Suprapubic skin (tissue), 4 donors: ENCODE data around the gene RUNX2. TPM values are rescaled to one million over a fixed set of nuclear protein-coding genes. Genes with fewer than 3 reads are reported as not detected.

Source experiments
- DNase-seq, 2 donors: peaks; one replicate each; pipeline ENCODE4 v3.0.0-alpha.2; 2019; ENCODE audit warnings: low spot score in 2 of 2
- H3K27ac ChIP-seq: fragments of 200-600 bp; sonication (generic); one replicate; pipeline ENCODE4 v1.5.1; 2019
- H3K27me3 ChIP-seq: fragments of 200-600 bp; sonication (generic); one replicate; pipeline ENCODE4 v1.5.1; 2019
- H3K36me3 ChIP-seq: fragments of 200-600 bp; sonication (generic); one replicate; pipeline ENCODE4 v1.5.1; 2019
- H3K4me1 ChIP-seq: fragments of 200-600 bp; sonication (generic); one replicate; pipeline ENCODE4 v1.5.1; 2019
- H3K4me3 ChIP-seq: fragments of 200-600 bp; sonication (generic); one replicate; pipeline ENCODE4 v1.5.1; 2019; ENCODE audit warnings: mild to moderate bottlenecking
- H3K9me3 ChIP-seq: fragments of 200-600 bp; sonication (generic); one replicate; pipeline ENCODE4 v1.5.1; 2019
- CTCF ChIP-seq, 2 donors: fragments of 200-600 bp in 1 of 2; fragments of 450-650 bp in 1 of 2; sonication (generic) in 1 of 2; IDR thresholded peaks; one replicate each; pipeline ENCODE4 v1.5.1; 2016 to 2019; ENCODE audit warnings: antibody characterized with exemption in 2 of 2, mild to moderate bottlenecking in 1 of 2, moderate library complexity in 1 of 2
- EP300 ChIP-seq: sonication (generic); formaldehyde crosslinking; IDR thresholded peaks from one replicate; pipeline ENCODE4 v1.6.1; 2017; ENCODE audit warnings: antibody characterized with exemption
- POLR2A ChIP-seq, 2 donors: fragments of 450-650 bp; IDR thresholded peaks; one replicate each; pipeline ENCODE4 v1.6.1; 2017; ENCODE audit warnings: antibody characterized with exemption in 2 of 2, mild to moderate bottlenecking in 2 of 2, moderate library complexity in 2 of 2
- POLR2AphosphoS5 ChIP-seq, 3 donors: sonication (generic); formaldehyde crosslinking; IDR thresholded peaks; one replicate each; pipeline ENCODE4 v1.6.1; 2017; ENCODE audit warnings: antibody characterized with exemption in 3 of 3
- WGBS: methylation state at CpG from one replicate; pipeline ENCODE4 v1.1.5; 2018; 5-methylcytosine and 5-hydroxymethylcytosine counted together
- total RNA-seq, 4 donors: library from RNA; depleted of rRNA; stranded (reverse); fragments of >200 nt; gene quantifications; one replicate each; pipeline ENCODE4 v1.1.0, GENCODE V29; 2016

RUNX2 gene
- total RNA-seq, 4 donors from 2014 or later, result 2.6 to 5.9 (median 3.1) TPM

- 92% methylated on average over 4 of the region's 4 CpGs for WGBS
- H3K27me3 ChIP-seq, result peaks cover 31% of the 10 kb centered on the region
- no peak overlapping the region for H3K4me3 ChIP-seq
- peaks cover 27% of the 10 kb centered on the region for H3K4me1 ChIP-seq
- no peaks in the 10 kb centered on the region for H3K36me3 ChIP-seq
- DNase-seq, result no peak
- TF ChIP-seq POLR2A (IDR thresholded peaks at IDR 0.05) (no peak), POLR2AphosphoS5 (IDR thresholded peaks at IDR 0.05) (no peak), EP300 (no peak), CTCF (IDR thresholded peaks at IDR 0.05) (no peak)
- H3K9me3 ChIP-seq, result no peaks in the 10 kb centered on the region
- no peak overlapping the region for H3K27ac ChIP-seq
Observed at GRCh38 chr6:45426251-45426650, 98.1 kb downstream of the RUNX2 start.

GRCh38 chr6:45427726-45428125 is 99.6 kb downstream of the RUNX2 start:
- DNase-seq, result no peak
- no peak for TF ChIP-seq POLR2AphosphoS5 (IDR thresholded peaks at IDR 0.05)
- 88% methylated on average over 2 of the region's 2 CpGs for WGBS
- no peak overlapping the region for H3K27ac ChIP-seq
- no peak overlapping the region for H3K4me3 ChIP-seq
- H3K9me3 ChIP-seq, result no peaks in the 10 kb centered on the region
- H3K27me3 ChIP-seq, result peaks cover 17% of the 10 kb centered on the region
- H3K4me1 ChIP-seq, result peaks cover 15% of the 10 kb centered on the region
- no peaks in the 10 kb centered on the region for H3K36me3 ChIP-seq

GRCh38 chr6:45428727-45429126 is 100.6 kb downstream of the RUNX2 start:
- TF ChIP-seq POLR2AphosphoS5 (IDR thresholded peaks at IDR 0.05), result no peak
- no peak for TF ChIP-seq POLR2A (IDR thresholded peaks at IDR 0.05)
- TF ChIP-seq EP300, result no peak
- no peak for TF ChIP-seq CTCF (IDR thresholded peaks at IDR 0.05)
- H3K27ac ChIP-seq, result no peak overlapping the region

GRCh38 chr6:45430590-45431202 is 102.6 kb downstream of the RUNX2 start:
- Histone ChIP-seq H3K4me1 (peaks cover 7% of the 10 kb centered on the region), H3K27ac (no peak overlapping the region), H3K36me3 (no peaks in the 10 kb centered on the region), H3K4me3 (no peak overlapping the region), H3K27me3 (no peaks in the 10 kb centered on the region), H3K9me3 (no peaks in the 10 kb centered on the region)
- WGBS, result 50% methylated on average over 2 of the region's 2 CpGs
- no peak for TF ChIP-seq EP300
- no peak for TF ChIP-seq CTCF (IDR thresholded peaks at IDR 0.05)
- no peak for TF ChIP-seq POLR2AphosphoS5 (IDR thresholded peaks at IDR 0.05)
- TF ChIP-seq POLR2A (IDR thresholded peaks at IDR 0.05), result no peak
- DNase-seq, result no peak

More at GRCh38 chr6:45428727-45429126, 100.6 kb downstream of the RUNX2 start:
- peaks cover 7% of the 10 kb centered on the region for H3K27me3 ChIP-seq
- H3K9me3 ChIP-seq, result no peaks in the 10 kb centered on the region
- no peak for DNase-seq
- H3K36me3 ChIP-seq, result no peaks in the 10 kb centered on the region
- WGBS, result 82% methylated on average over 2 of the region's 2 CpGs
- no peak overlapping the region for H3K4me3 ChIP-seq
- peaks cover 9% of the 10 kb centered on the region for H3K4me1 ChIP-seq

GRCh38 chr6:45431317-45432065 is 103.4 kb downstream of the RUNX2 start:
- TF ChIP-seq EP300 (no peak), CTCF (IDR thresholded peaks at IDR 0.05) (no peak), POLR2A (IDR thresholded peaks at IDR 0.05) (no peak), POLR2AphosphoS5 (IDR thresholded peaks at IDR 0.05) (no peak)
- no peaks in the 10 kb centered on the region for H3K9me3 ChIP-seq
- 87% methylated on average over 10 of the region's 10 CpGs for WGBS
- no peak overlapping the region for H3K4me3 ChIP-seq
- no peaks in the 10 kb centered on the region for H3K36me3 ChIP-seq
- peaks cover 11% of the 10 kb centered on the region for H3K4me1 ChIP-seq
- H3K27me3 ChIP-seq, result no peaks in the 10 kb centered on the region
- no peak for DNase-seq
- H3K27ac ChIP-seq, result no peak overlapping the region
